22Rv1 (cell line): ENCODE data around the gene CLK4.

ENCODE experiments used
- ZFX ChIP-seq: fragments of 450-650 bp; IDR thresholded peaks from 2 replicates; pipeline ENCODE4 v1.6.1; 2017; ENCODE audit warnings: antibody characterized with exemption, borderline replicate concordance
- TF ChIP-seq, protein P1 (sequence below): fragments of 450-650 bp; IDR thresholded peaks from 2 replicates; pipeline ENCODE4 v1.5.1; 2017; ENCODE audit warnings: mild to moderate bottlenecking

DNA sequence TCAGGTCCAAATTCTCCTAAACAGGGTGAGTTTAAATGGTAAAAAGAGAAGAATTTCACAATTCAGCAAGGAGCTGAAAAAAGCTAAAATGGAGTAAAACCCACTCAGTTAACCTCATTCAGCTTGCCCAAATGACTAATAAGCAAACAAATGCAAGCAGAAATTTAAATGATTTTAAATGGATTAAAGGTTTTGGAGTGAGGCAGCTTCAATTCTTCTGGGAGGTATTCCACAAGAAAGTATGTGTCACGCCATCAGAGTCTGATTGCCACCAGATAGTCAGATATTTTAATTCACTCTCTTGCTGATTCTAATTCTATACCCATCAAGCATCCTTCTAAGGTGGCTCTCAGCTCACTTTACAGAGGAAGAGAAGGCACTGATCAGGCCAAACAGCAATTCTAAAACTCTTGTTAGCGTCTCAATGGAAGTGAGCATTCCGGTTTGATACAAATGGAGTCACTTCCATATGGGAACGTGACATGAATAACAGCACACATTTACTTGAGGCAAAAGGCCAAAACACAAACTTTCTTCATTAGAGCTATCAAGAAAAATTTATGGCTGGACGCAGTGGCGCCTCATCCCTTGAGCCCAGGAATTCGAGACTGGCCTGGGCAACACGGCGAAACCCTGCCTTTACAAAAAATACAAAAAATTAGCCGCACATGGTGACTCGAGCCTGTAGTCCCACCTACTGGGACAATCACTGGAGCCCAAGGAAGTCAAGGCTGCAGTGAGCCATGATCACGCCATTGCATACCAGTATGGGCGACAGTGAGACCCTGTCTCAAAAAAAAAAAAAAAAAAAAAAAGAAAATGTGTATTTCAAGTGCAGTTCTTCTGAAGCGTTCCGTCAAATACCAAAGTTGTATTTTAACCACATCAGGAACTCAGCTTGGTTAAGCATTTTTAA lies 2.0 kb downstream of the CLK4 start:
- TF ChIP-seq, protein P1, sequence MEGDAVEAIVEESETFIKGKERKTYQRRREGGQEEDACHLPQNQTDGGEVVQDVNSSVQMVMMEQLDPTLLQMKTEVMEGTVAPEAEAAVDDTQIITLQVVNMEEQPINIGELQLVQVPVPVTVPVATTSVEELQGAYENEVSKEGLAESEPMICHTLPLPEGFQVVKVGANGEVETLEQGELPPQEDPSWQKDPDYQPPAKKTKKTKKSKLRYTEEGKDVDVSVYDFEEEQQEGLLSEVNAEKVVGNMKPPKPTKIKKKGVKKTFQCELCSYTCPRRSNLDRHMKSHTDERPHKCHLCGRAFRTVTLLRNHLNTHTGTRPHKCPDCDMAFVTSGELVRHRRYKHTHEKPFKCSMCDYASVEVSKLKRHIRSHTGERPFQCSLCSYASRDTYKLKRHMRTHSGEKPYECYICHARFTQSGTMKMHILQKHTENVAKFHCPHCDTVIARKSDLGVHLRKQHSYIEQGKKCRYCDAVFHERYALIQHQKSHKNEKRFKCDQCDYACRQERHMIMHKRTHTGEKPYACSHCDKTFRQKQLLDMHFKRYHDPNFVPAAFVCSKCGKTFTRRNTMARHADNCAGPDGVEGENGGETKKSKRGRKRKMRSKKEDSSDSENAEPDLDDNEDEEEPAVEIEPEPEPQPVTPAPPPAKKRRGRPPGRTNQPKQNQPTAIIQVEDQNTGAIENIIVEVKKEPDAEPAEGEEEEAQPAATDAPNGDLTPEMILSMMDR: no peak
- TF ChIP-seq ZFX: no peak
